Measurements from ENCODE around the gene KCNH1.

The KCNH1 gene

GRCh38 chr1:210853276-210853675 is 280.7 kb downstream of the KCNH1 start:
- DNase-seq: no peak

DNA sequence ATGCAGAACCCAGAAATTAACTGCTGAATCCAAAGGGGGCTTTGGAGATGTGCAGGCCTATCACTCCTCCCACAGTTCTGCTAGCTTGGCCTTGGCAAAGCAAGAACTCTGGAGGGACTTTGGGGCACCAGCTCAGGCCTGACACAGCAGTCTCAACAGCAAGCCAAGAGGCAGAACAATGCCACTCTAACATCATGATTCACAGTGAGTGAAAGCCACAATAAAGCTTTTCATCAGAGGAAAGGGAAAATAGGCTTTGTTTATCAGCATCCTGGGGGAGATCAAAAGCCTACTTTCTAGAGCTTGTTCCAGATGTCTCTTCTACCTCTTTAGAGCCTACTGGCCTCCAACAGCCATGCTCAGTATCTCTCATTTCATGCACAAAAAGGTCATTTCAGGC is 283.4 kb downstream of the KCNH1 start:
- no peak for DNase-seq

DNA sequence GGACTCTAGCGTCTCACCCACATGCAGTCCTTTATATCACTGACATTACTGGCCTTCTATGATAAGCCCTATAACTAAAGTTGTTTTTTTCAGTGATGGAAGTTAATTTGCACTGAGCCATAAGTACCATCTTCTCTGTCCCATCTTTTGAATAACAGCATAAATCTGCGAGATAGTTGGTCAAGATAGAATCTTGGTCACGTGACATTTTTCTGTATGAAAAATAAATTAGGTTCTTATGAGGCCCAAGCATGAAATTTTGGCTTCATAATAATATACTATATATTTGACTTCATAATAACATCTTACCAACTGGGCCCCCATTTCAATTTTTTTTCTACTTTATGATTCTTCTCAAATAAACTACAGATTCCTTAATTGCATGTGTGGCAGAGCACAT is 285.5 kb downstream of the KCNH1 start:
- no peak for DNase-seq

- DNase-seq: no peak
Measured at GRCh38 chr1:210841926-210842625, 291.9 kb downstream of the KCNH1 start.

- no peak for DNase-seq
Measured at GRCh38 chr1:210830034-210831028, 303.6 kb downstream of the KCNH1 start.

DNA sequence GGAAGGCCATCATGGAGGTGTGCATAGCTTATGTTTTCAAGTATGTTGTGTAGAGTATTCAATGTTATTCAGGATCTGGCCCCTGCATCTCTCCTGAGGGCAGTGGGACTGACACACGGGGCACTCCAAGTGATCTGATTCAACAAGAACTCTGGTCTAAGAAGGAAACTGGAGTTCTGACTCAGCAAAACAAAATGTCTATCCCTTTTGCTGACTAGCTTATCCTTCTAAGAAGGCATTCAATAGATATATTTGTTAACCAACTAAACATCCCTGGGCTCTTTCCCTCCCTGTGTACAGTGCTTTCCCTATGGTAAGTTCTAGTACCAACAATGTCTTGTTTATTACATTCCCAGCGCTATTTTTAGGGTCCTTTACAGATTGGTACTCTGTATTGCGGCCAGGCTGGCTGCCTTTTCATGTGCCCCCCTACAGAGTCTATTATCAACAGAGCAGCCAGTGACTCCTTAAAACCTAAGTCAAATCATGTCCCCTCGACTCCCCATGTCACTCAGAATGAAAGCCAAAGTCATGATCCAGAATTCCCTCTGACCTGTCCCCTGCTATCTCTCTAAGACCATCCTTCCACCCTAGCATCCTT is 304.9 kb downstream of the KCNH1 start:
- no peak for DNase-seq

DNA sequence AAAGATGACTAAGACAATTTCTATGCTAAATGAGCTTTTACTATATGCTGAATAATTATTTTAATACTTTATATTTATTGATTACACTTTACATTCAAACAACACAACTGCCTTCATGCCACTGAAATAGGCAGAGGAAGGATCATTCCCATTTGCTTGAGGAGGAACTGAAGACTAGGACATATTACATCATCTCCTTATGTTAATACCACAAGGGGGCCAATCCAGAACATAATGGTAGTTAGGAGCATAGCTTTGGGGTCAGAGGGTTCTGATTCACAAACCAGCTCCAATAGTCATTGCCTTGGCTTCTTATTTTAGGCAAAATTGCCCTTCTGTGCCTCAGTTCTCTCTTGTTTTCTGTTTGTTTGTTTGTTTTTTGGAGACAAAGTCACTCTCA is 306.5 kb downstream of the KCNH1 start:
- no peak for DNase-seq

DNA sequence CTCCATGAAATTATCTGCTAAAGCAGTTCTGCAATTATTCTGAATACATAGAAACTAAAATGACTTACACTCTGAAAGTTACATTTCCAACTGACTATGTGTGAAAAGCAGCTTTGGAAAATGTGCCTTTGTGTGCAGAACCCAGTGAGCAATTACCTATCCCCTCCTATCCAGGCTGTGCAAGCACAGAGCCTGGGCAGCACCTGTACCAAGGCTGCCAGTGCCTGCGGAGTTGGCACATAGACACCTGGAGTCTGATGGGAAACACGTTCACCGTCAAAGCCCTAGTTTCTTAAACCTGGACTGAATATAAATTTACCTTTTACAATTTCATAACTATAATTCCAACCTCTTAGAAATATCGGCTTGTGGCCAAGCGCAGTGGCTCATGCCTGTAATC is 307.3 kb downstream of the KCNH1 start:
- no peak for DNase-seq

- DNase-seq: no peak
Measured at GRCh38 chr1:210822932-210823331, 311.0 kb downstream of the KCNH1 start.

GRCh38 chr1:210822241-210822640 is 311.7 kb downstream of the KCNH1 start:
- DNase-seq: no peak

GRCh38 chr1:210821615-210822014 is 312.3 kb downstream of the KCNH1 start:
- no peak for DNase-seq

DNA sequence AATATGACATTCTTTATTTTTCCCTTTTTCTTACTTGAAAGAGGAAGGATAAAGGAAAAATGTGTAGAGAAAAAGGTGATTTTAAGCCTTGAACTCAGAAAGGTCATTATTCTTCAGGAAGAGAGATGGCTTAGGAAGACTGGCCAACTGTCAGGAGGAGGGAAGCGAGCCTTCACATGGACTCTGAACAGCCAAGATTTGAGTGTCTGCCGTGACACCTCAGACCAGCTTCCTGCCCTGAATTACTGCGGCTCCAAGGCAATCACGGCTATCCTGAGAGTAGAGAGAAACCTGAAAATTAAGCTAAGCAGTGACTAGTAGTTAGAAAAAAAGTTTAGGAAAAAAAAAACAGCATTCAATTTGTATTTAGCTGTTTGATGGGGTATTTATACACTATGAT is 314.7 kb downstream of the KCNH1 start:
- DNase-seq: no peak

GRCh38 chr1:210817385-210818275 is 316.3 kb downstream of the KCNH1 start:
- DNase-seq: no peak

- no peak for DNase-seq
Measured at GRCh38 chr1:210815641-210816550, 318.1 kb downstream of the KCNH1 start.

DNA sequence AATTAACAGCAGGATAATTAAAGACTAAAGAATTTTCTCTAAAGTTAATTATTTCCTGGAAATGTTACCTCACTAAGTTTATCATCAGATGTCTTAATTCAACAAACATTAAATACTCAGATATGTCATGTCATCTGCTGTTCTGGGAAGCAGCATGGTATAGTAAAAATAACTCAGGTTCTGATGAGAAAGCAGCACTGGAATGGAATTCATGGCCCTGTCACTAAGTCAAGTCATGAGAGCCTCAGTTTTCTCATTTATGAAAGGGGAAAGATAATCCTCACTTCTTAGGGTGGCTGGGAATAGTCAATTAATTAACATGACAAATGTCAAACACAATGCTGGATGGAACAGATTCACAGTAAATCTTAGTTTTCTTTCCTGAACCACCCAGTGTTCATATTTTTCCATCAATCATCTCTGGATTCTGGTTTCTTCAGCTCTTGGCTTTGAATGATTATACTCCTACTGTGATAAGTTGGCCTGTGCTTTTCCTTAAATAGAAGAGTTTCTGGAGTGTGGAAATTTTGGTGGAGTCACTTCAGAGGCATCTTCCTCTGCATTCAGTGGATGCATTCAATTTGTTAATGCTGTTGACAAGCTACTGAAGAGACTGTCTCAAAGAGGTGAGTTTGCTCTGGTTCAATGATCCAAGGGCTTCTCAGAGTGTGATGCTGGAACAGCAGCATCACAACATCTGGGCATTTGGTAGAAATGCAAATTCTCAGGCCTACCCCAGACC is 319.4 kb downstream of the KCNH1 start:
- DNase-seq: no peak

DNA sequence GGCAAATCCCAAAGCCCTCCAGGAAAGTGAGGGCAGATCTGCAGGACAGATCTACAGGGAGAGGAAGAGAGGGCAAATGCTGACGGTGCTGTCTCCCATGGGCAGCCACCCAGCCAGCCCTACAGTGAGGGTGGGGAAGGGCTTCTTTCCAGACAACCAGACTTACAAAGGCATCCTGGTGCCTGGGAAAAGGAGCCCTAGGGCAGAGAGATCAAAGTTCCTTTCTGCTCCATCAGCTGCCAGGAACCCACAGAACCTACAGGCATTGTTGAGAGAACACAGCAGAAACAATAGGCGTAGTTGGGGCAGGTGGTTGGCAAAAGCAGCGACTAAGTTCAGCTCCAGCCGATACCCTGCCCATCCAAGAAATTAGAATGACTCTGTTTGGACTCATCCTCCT is 332.4 kb downstream of the KCNH1 start:
- DNase-seq: no peak

DNA sequence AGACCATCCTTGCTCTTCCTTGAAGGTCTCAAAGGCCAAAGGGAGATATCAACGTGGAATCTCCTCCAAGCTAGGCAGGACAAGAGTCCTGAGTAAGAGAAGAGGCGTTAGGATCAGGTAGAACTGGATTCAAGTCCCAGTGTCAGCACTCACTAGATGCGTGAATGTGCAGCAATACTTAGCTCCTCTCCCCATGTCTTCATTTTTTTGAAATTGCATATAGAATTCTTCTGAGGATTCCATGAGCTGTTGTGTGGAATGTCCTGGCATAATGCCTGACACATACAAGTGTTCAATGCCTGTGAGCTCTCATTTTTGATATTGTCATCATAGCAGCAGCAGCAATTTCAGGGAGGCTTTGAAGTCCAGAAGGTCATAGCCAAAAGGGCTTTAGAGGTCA is 333.2 kb downstream of the KCNH1 start:
- no peak for DNase-seq

GRCh38 chr1:210800301-210800700 is 333.6 kb downstream of the KCNH1 start:
- DNase-seq: no peak

DNA sequence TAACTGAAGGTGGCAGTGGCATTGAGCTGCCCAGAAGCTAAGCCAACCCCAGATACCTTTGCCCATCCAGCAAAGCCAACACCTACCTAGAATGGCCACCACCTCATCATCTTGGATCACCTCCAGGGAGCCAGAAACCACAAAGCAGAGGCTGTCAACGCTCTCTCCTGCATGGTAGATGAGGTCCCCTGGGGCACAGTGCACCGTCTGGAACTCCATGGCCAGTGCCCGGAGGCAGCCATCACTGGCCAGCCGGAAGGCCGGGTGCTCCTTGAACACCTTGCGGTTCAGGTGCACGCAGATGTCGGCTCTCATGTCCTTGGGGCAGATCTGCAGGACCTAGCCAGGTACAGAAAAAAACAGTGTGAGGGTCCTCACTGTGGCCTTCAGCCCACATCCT is 336.5 kb downstream of the KCNH1 start:
- no peak for DNase-seq

DNA sequence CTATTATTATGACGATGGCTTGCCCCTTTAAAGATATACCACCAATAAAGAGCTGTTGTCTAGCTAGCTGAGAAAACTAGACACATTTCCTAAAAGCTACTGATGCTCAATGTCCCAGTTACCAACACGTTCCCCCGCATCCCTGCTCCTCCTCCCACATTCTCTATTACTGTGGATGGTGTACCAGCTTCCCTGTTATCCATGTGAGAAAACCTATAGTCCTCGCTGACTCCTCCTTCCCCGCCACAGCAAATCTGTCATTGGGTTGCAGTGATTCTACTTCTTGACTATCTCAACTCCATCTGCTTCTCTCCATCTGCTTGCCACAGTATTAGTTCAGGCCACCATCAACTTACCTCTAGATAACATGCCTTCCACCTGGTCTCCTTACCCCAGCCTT is 337.5 kb downstream of the KCNH1 start:
- no peak for DNase-seq

- DNase-seq: no peak
Measured at GRCh38 chr1:210794445-210794844, 339.5 kb downstream of the KCNH1 start.
